HepG2 (cell line): ENCODE measurements around the gene CD72. TPM values are rescaled to one million over a fixed set of nuclear protein-coding genes. Genes with fewer than 3 reads are reported as not detected.

Experiments used
- ATAC-seq: fragments of 200-7000 bp; cut with Tn5 transposase; 3 replicates; pipeline ENCODE4 v1.9.1; 2020; ENCODE audit warnings: mild to moderate bottlenecking, moderate library complexity
- BruUV-seq: library from RNA; stranded (reverse); fragments of 400-500 nt; replicated peaks from 2 replicates; lab custom pipeline; 2021; lab: Mats Ljungman, UMichigan
- CTCF ChIA-PET: fragments of 300-600 bp; formaldehyde crosslinking; extraction: SDS; loops from one replicate; lab custom pipeline; 2021; ENCODE audit warnings: low total read pairs, inconsistent platforms, low intra/inter-chr PET ratio; lab: Yijun Ruan, JAX
- POLR2A ChIA-PET: fragments of 350-600 bp; sonication (Branson Sonifier 250); formaldehyde crosslinking; loops from one replicate; lab custom pipeline; 2020; ENCODE audit warnings: antibody characterized with exemption, inconsistent platforms; lab: Yijun Ruan, JAX
- DNase-seq: peaks from one replicate; pipeline ENCODE4 v3.0.0-alpha.2; 2015; ENCODE audit warnings: low spot score
- FAIRE-seq: peaks from 3 replicates; lab custom pipeline; 2011; peaks lifted over from hg19 to GRCh38; lab: Jason Lieb, UNC
- H2AFZ ChIP-seq: one replicate; pipeline ENCODE4 v1.6.1; 2011; ENCODE audit warnings: low read length, inconsistent platforms
- H3K27ac ChIP-seq: fragments of 300-600 bp; 3 replicates; pipeline ENCODE4 v1.8.0; 2011; ENCODE audit warnings: mixed run types, mild to moderate bottlenecking, mixed read lengths, low read length, inconsistent platforms; ENCODE audit not compliant: insufficient read depth; ENCODE audit errors: extremely low read length
- H3K27me3 ChIP-seq, 2 experiments: fragments of 200-600 bp in 1 of 2; 2 replicates in 1 of 2; 3 replicates in 1 of 2; pipeline versions ENCODE4 v1.6.0 to v1.8.0; 2011; ENCODE audit warnings: low read length in 2 of 2, mild to moderate bottlenecking in 2 of 2, moderate library complexity in 2 of 2, inconsistent platforms in 1 of 2; ENCODE audit not compliant: insufficient read depth in 2 of 2, control insufficient read depth in 1 of 2
- H3K36me3 ChIP-seq, 2 experiments: fragments of 200-600 bp in 1 of 2; replicated peaks in 1 of 2; 2 replicates in 1 of 2; 3 replicates in 1 of 2; pipeline versions ENCODE4 v1.5.1 to v1.8.0; 2011; ENCODE audit warnings: low read length in 2 of 2, inconsistent platforms in 1 of 2; ENCODE audit not compliant: insufficient read depth in 2 of 2, control insufficient read depth in 1 of 2
- H3K4me1 ChIP-seq: 2 replicates; pipeline ENCODE4 v1.5.1; 2012; ENCODE audit warnings: low read length, inconsistent platforms; ENCODE audit not compliant: insufficient read depth
- H3K4me2 ChIP-seq: 2 replicates; pipeline ENCODE4 v1.6.0; 2011; ENCODE audit warnings: low read depth, low read length, inconsistent platforms
- H3K4me3 ChIP-seq, 3 experiments: fragments of 200-600 bp in 1 of 3; sonication (generic), shearing (Covaris generic) in 1 of 3; replicated peaks in 1 of 3; 2 replicates each; pipeline ENCODE4 v1.5.1; 2011 to 2016; ENCODE audit warnings: low read length in 3 of 3, inconsistent platforms in 2 of 3, low read depth in 2 of 3, mild to moderate bottlenecking in 2 of 3, control low read depth in 1 of 3, mixed read lengths in 1 of 3; ENCODE audit not compliant: insufficient read depth in 1 of 3
- H3K79me2 ChIP-seq: one replicate; pipeline ENCODE4 v1.6.1; 2011; ENCODE audit warnings: low read length, inconsistent platforms; ENCODE audit not compliant: insufficient read depth
- H3K9ac ChIP-seq: 2 replicates; pipeline ENCODE4 v1.6.0; 2011; ENCODE audit warnings: mild to moderate bottlenecking, low read depth, low read length, inconsistent platforms; ENCODE audit not compliant: insufficient read depth
- H3K9me3 ChIP-seq: 2 replicates; pipeline ENCODE4 v1.5.1; 2012; ENCODE audit warnings: mild to moderate bottlenecking, low read length
- H4K20me1 ChIP-seq: 2 replicates; pipeline ENCODE4 v1.6.0; 2011; ENCODE audit warnings: inconsistent platforms, mild to moderate bottlenecking, low read length, moderate library complexity; ENCODE audit not compliant: insufficient read depth
- POLR2G ChIP-seq: fragments of 200-400 bp; formaldehyde crosslinking; IDR thresholded peaks from 2 replicates; pipeline ENCODE4 v1.6.1; 2018; ENCODE audit warnings: mild to moderate bottlenecking, low read depth, low read length, moderate library complexity
- RNF219 ChIP-seq: sonication (generic); formaldehyde crosslinking; IDR thresholded peaks from 2 replicates; pipeline ENCODE4 v1.5.0; 2020; ENCODE audit warnings: mild to moderate bottlenecking, missing genetic modification reagents
- SSRP1 ChIP-seq: IDR thresholded peaks from 2 replicates; pipeline ENCODE4 v1.6.1; 2016; ENCODE audit warnings: control low read depth
- SUZ12 ChIP-seq: fragments of 150-350 bp; IDR thresholded peaks from 2 replicates; pipeline ENCODE4 v1.6.1; 2014; ENCODE audit warnings: low read depth, low read length
- TAF15 ChIP-seq: fragments of 200-400 bp; formaldehyde crosslinking; IDR thresholded peaks from one replicate; pipeline ENCODE4 v1.6.1; 2018; ENCODE audit warnings: mild to moderate bottlenecking, low read depth, low read length; ENCODE audit not compliant: poor library complexity, severe bottlenecking
- TEAD2 ChIP-seq: sonication (generic); formaldehyde crosslinking; IDR thresholded peaks from 2 replicates; pipeline ENCODE4 v1.9.0; 2021; ENCODE audit warnings: missing genetic modification reagents
- XRCC5 ChIP-seq: fragments of 200-400 bp; formaldehyde crosslinking; optimal IDR thresholded peaks from 2 replicates; pipeline ENCODE3; 2017; ENCODE audit warnings: mild to moderate bottlenecking, low read length
- ZGPAT ChIP-seq: IDR thresholded peaks from 2 replicates; pipeline ENCODE4 v1.6.1; 2016; ENCODE audit warnings: mild to moderate bottlenecking
- ZNF230 ChIP-seq: sonication (generic); formaldehyde crosslinking; IDR thresholded peaks from 2 replicates; pipeline ENCODE4 v1.4.0; 2020; ENCODE audit warnings: mild to moderate bottlenecking, missing genetic modification reagents
- ZNF556 ChIP-seq: sonication (generic); formaldehyde crosslinking; IDR thresholded peaks from 2 replicates; pipeline ENCODE4 v1.4.0; 2020; ENCODE audit warnings: mild to moderate bottlenecking, missing genetic modification reagents, borderline replicate concordance
- ZNF572 ChIP-seq: sonication (generic); formaldehyde crosslinking; IDR thresholded peaks from 2 replicates; pipeline ENCODE4 v1.5.1; 2020; ENCODE audit warnings: mild to moderate bottlenecking, missing genetic modification reagents
- WGBS: methylation state at CpG from one replicate; pipeline ENCODE4 v1.1.6; 2017; ENCODE audit warnings: low lambda C conversion rate; 5-methylcytosine and 5-hydroxymethylcytosine counted together
- in situ Hi-C: cut with HindIII; loops from 2 replicates; pipeline ENCODE4 v1.10.0; 2017; ENCODE audit warnings: low pct_unique_long_range_greater_than_20kb; ENCODE audit not compliant: extremely low pct_ligation_motif_present
- intact Hi-C: fragments of 100-400 bp; cut with micrococcal nuclease; formaldehyde crosslinking; loops from one replicate; pipeline ENCODE4 v1.10.0; 2022; ENCODE audit not compliant: unreplicated experiment
- polyA plus RNA-seq, 8 experiments: library from polyadenylated mRNA; depleted of rRNA in 3 of 8; stranded (reverse) in 7 of 8; unstranded in 1 of 8; fragments of >200 nt; fragmentation: Illumina TruSeq in 4 of 8; extraction: Trizol in 4 of 8; gene quantifications; 2 replicates each; pipeline versions ENCODE4 v1.2.1 to v1.2.3, GENCODE V29; 2011 to 2016; ENCODE audit warnings: low read depth in 4 of 8, missing spikeins in 1 of 8, mixed read lengths in 1 of 8; ENCODE audit not compliant: insufficient read depth in 1 of 8
- total RNA-seq, 5 experiments: library from RNA; depleted of rRNA; stranded (reverse); fragments of >200 nt; fragmentation: Illumina TruSeq; extraction: Trizol; gene quantifications; 2 replicates each; pipeline ENCODE4 v1.2.3, GENCODE V29; 2016; ENCODE audit warnings: low read depth in 1 of 5
- TF ChIP-seq, protein P1 (sequence below): IDR thresholded peaks from 2 replicates; pipeline ENCODE4 v1.6.1; 2016

The CD72 gene
- total and polyA plus RNA-seq, 2 of the 13 experiments (the other 11 are each of a cell fraction or from before 2014, with no cell fraction given), result 0.18 to 1.1 TPM

DNA sequence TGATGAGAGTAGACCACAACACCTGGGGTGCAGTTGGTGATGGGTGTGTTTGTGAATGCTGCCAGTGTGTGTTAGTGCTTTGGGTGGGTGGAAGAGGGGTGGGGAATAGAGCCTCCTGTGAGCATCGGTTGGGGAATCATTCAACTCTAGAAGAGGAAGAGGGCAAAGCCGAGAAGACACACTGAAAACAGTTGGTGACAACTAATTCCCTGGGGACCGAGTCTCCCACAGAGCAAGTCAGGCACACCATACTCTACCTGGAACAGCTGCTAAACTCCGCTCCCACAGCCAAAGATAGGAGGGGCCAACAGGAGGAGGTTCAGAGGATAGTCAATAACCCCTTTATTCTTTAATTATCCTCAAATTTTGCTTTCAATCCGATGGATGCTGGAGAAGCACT, 48.3 kb upstream of the CD72 start:
- FAIRE-seq (no peak), DNase-seq (no peak), ATAC-seq (no peak)
- intact Hi-C loops, result no loop called here
- ChIA-PET POLR2A (no interaction called here), CTCF (no interaction called here)
- Histone ChIP-seq H3K27me3 (no peaks in the 10 kb centered on the region), H3K4me2 (no peak overlapping the region), H3K4me1 (peaks cover 79% of the 10 kb centered on the region), H3K4me3 (no peak overlapping the region), H2AFZ (no peak overlapping the region), H3K9ac (no peak overlapping the region), H3K9me3 (no peaks in the 10 kb centered on the region), H4K20me1 (no peaks in the 10 kb centered on the region), H3K36me3 (peaks cover 2 to 4% of the 10 kb centered on the region in 2 experiments; a peak in 2 of 5 replicates), H3K79me2 (peaks cover 10% of the 10 kb centered on the region), H3K27ac (no peak overlapping the region)
- in situ Hi-C loops, result loop anchor here (5.0 kb wide), 1 partner anchor 61 kb away; no protein-coding TSS in a partner anchor
- TF ChIP-seq, protein P1, sequence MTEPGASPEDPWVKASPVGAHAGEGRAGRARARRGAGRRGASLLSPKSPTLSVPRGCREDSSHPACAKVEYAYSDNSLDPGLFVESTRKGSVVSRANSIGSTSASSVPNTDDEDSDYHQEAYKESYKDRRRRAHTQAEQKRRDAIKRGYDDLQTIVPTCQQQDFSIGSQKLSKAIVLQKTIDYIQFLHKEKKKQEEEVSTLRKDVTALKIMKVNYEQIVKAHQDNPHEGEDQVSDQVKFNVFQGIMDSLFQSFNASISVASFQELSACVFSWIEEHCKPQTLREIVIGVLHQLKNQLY (CRISPR knock-in tag), result no peak
- TF ChIP-seq ZNF230 (CRISPR knock-in tag) (no peak), RNF219 (no peak), SSRP1 (CRISPR knock-in tag) (no peak), TAF15 (no peak), XRCC5 (no peak), SUZ12 (no peak), ZNF572 (CRISPR knock-in tag) (no peak), POLR2G (no peak), TEAD2 (CRISPR knock-in tag) (no peak), ZGPAT (no peak), ZNF556 (no peak)
- no TSS peak for BruUV-seq
- 89% methylated on average over 5 of the region's 5 CpGs for WGBS
